Fibroblast of lung (primary cell): ENCODE measurements around the gene DSTN. TPM values are rescaled to one million over a fixed set of nuclear protein-coding genes. Genes with fewer than 3 reads are reported as not detected.

Experiments used
- DNase-seq, 2 donors: peaks; one replicate each; pipeline versions ENCODE4 v3.0.0 to v3.0.0-alpha.2; 2010; ENCODE audit warnings: low read depth in 2 of 2
- H2AFZ ChIP-seq: 2 replicates; pipeline ENCODE4 v1.5.1; 2012; ENCODE audit warnings: low read length, control low read depth, inconsistent platforms
- H3K27ac ChIP-seq: 2 replicates; pipeline ENCODE4 v1.5.1; 2011; ENCODE audit warnings: low read length, control low read depth; ENCODE audit not compliant: insufficient read depth
- H3K27me3 ChIP-seq: 2 replicates; pipeline ENCODE4 v1.5.1; 2011; ENCODE audit warnings: mild to moderate bottlenecking, low read length; ENCODE audit not compliant: control insufficient read depth, insufficient read depth
- H3K36me3 ChIP-seq: 2 replicates; pipeline ENCODE4 v1.5.1; 2011; ENCODE audit warnings: low read length; ENCODE audit not compliant: control insufficient read depth, insufficient read depth
- H3K4me1 ChIP-seq: 2 replicates; pipeline ENCODE4 v1.5.1; 2011; ENCODE audit warnings: low read length; ENCODE audit not compliant: control insufficient read depth, insufficient read depth; ENCODE audit errors: extremely low read depth
- H3K4me2 ChIP-seq: 2 replicates; pipeline ENCODE4 v1.5.1; 2011; ENCODE audit warnings: low read length, control low read depth; ENCODE audit not compliant: insufficient read depth; ENCODE audit errors: extremely low read depth
- H3K4me3 ChIP-seq, 4 experiments: fragments of 200-600 bp in 1 of 4; sonication (generic) in 1 of 4; replicated peaks in 1 of 4; 2 replicates each; pipeline ENCODE4 v1.5.1; 2011 to 2016; ENCODE audit warnings: low read length in 4 of 4, low read depth in 3 of 4, mild to moderate bottlenecking in 3 of 4, control low read depth in 2 of 4, inconsistent platforms in 1 of 4, mixed read lengths in 1 of 4; ENCODE audit not compliant: insufficient read depth in 1 of 4; ENCODE audit errors: control extremely low read depth in 1 of 4
- H3K79me2 ChIP-seq: 2 replicates; pipeline ENCODE4 v1.5.1; 2012; ENCODE audit warnings: mild to moderate bottlenecking, low read length, inconsistent platforms; ENCODE audit not compliant: control insufficient read depth, insufficient read depth
- H3K9ac ChIP-seq: 2 replicates; pipeline ENCODE4 v1.5.1; 2011; ENCODE audit warnings: mild to moderate bottlenecking, low read length, control low read depth; ENCODE audit not compliant: insufficient read depth
- H3K9me3 ChIP-seq: 2 replicates; pipeline ENCODE4 v1.5.1; 2012; ENCODE audit warnings: low read depth, low read length; ENCODE audit not compliant: control insufficient read depth, insufficient read depth
- H4K20me1 ChIP-seq: 2 replicates; pipeline ENCODE4 v1.5.1; 2011; ENCODE audit warnings: low read length; ENCODE audit not compliant: control insufficient read depth, insufficient read depth; ENCODE audit errors: extremely low read depth
- EZH2 ChIP-seq: IDR thresholded peaks from 2 replicates; pipeline ENCODE4 v1.5.1; 2012; ENCODE audit warnings: low read length, control low read depth, mild to moderate bottlenecking; ENCODE audit errors: missing control alignments
- polyA plus RNA-seq, 2 donors: library from polyadenylated mRNA; depleted of rRNA in 1 of 2; stranded (reverse) in 1 of 2; unstranded in 1 of 2; fragments of >200 nt; gene quantifications; 2 replicates each; pipeline ENCODE4 v1.2.1, GENCODE V29; 2011 to 2012; ENCODE audit warnings: missing spikeins in 1 of 2
- total RNA-seq: library from RNA; depleted of rRNA; stranded (reverse); fragments of >200 nt; gene quantifications from 2 replicates; pipeline ENCODE4 v1.2.1, GENCODE V29; 2014
- TF ChIP-seq, protein P1 (sequence below), 2 donors: IDR thresholded peaks in 1 of 2; conservative IDR thresholded peaks in 1 of 2; 1 replicate in 1 of 2; 2 replicates in 1 of 2; pipeline ENCODE4 v1.5.1; 2011 to 2012; ENCODE audit warnings: low read length in 2 of 2, control low read depth in 1 of 2, inconsistent platforms in 1 of 2, low read depth in 1 of 2, mild to moderate bottlenecking in 1 of 2

The DSTN gene
- total and polyA plus RNA-seq, 2 donors (not counting 1 experiment from before 2014, with no cell fraction given): 289 to 737 TPM

DNA sequence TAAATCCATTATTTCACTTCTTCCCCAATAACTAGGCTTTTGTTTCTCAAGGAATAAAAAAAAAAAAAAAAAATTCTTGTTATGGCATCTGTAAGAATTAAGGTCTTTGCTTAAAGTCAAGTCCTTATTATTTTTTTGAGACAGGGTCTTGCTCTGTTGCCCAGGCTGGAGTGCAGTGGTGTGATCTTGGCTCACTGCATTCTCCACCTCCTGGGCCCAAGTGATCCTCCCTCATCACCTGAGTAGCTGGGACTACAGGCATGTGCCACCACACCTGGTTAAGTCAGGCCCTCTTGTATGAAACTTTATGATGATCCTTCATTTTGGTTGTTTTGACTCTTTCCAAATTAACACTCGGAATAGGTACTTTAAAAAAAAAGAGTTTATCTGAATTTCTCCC lies 17.3 kb downstream of the DSTN start:
- Histone ChIP-seq H3K9me3 (no peaks in the 10 kb centered on the region), H3K36me3 (no peaks in the 10 kb centered on the region), H3K4me3 (no peak overlapping the region), H3K27me3 (no peaks in the 10 kb centered on the region), H3K79me2 (peaks cover 89% of the 10 kb centered on the region), H2AFZ (no peak overlapping the region), H3K27ac (no peak overlapping the region), H3K4me1 (peaks cover 5% of the 10 kb centered on the region), H3K4me2 (no peak overlapping the region), H3K9ac (no peak overlapping the region), H4K20me1 (peaks cover 17% of the 10 kb centered on the region)
- DNase-seq: no peak
- TF ChIP-seq EZH2: no peak
- TF ChIP-seq, protein P1, sequence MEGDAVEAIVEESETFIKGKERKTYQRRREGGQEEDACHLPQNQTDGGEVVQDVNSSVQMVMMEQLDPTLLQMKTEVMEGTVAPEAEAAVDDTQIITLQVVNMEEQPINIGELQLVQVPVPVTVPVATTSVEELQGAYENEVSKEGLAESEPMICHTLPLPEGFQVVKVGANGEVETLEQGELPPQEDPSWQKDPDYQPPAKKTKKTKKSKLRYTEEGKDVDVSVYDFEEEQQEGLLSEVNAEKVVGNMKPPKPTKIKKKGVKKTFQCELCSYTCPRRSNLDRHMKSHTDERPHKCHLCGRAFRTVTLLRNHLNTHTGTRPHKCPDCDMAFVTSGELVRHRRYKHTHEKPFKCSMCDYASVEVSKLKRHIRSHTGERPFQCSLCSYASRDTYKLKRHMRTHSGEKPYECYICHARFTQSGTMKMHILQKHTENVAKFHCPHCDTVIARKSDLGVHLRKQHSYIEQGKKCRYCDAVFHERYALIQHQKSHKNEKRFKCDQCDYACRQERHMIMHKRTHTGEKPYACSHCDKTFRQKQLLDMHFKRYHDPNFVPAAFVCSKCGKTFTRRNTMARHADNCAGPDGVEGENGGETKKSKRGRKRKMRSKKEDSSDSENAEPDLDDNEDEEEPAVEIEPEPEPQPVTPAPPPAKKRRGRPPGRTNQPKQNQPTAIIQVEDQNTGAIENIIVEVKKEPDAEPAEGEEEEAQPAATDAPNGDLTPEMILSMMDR (conservative IDR thresholded peaks at IDR 0.05 in 1 of 2, IDR thresholded peaks at IDR 0.05 in 1 of 2; ENCODE audit: low read depth in 1 of 2, low read length in 2 of 2): no peak

DNA sequence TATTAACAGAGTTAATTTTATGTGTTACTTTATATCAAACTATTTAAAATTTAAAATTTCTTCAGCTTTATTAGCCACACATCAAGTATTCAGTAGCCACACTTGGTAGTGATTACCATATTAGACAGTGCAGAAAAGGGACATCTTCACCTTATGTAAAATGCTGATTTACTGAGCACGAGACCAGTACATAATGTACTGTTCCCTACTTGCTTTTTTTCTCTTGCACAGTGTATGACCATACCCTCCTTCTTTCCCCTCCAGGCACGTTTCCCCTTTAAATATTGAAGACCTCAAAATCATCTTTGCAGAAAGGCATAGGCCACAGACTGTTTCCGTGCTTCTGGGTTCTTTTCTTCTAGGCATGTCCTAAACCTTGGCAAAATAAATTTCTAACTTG lies 17.9 kb downstream of the DSTN start:
- H3K4me3 ChIP-seq: no peak overlapping the region
- no peak for DNase-seq
- peaks cover 5% of the 10 kb centered on the region for H3K4me1 ChIP-seq
- peaks cover 17% of the 10 kb centered on the region for H4K20me1 ChIP-seq
- no peaks in the 10 kb centered on the region for H3K9me3 ChIP-seq
- H3K9ac ChIP-seq: no peak overlapping the region
- H3K27me3 ChIP-seq: no peaks in the 10 kb centered on the region
- H3K27ac ChIP-seq: no peak overlapping the region
- peaks cover 87% of the 10 kb centered on the region for H3K79me2 ChIP-seq
- TF ChIP-seq, protein P1 (conservative IDR thresholded peaks at IDR 0.05 in 1 of 2, IDR thresholded peaks at IDR 0.05 in 1 of 2; ENCODE audit: low read depth in 1 of 2, low read length in 2 of 2): no peak
- no peak for TF ChIP-seq EZH2
- H3K4me2 ChIP-seq: no peak overlapping the region
- H2AFZ ChIP-seq: no peak overlapping the region
- no peaks in the 10 kb centered on the region for H3K36me3 ChIP-seq

DNA sequence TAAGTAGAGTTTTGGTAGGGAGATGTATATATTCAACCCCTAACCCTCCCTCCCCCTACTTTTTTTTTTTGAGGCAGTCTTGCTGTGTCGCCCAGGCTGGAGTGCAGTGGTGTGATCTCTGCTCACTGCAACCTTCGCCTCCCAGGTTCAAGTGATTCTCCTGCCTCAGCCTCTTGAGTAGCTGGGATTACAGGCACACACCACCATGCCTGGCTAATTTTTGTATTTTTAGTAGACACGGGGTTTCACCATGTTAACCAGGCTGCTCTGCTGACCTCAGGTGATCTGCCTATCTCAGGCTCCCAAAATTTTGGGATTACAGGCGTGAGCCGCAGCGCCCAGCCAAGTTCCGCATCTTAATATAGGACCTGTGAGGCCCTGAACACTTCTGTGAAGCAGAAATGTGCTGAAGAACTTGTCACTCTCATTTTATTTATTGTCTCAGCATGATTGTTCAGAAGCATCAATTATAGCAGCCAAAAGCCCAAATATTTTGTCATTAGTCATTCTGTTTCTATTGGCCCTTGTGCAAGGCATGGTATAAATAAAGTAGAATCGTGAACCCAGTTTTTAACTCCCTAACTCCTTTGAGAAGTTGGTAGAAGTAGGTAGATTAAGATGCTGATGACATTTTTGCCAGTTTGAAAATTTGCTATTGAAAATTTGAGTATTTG lies 19.4 kb downstream of the DSTN start:
- Histone ChIP-seq H3K79me2 (peaks cover 87% of the 10 kb centered on the region), H3K4me2 (peak overlapping the region; percentile 54), H3K27ac (no peak overlapping the region), H3K9ac (no peak overlapping the region), H4K20me1 (peaks cover 14% of the 10 kb centered on the region), H3K4me1 (peaks cover 5% of the 10 kb centered on the region), H3K9me3 (no peaks in the 10 kb centered on the region), H2AFZ (no peak overlapping the region), H3K36me3 (no peaks in the 10 kb centered on the region), H3K4me3 (no peak overlapping the region), H3K27me3 (no peaks in the 10 kb centered on the region)
- no peak for TF ChIP-seq EZH2
- TF ChIP-seq, protein P1 (conservative IDR thresholded peaks at IDR 0.05 in 1 of 2, IDR thresholded peaks at IDR 0.05 in 1 of 2; ENCODE audit: low read depth in 1 of 2, low read length in 2 of 2): no peak
- DNase-seq: no peak
